Sigmoid colon (tissue), 7 donors: ENCODE data around the gene CHCHD6. TPM values are rescaled to one million over a fixed set of nuclear protein-coding genes. Genes with fewer than 3 reads are reported as not detected.
A peak's percentile ranks its signal among the peaks of the same experiment; 100 is the strongest.

Experiments used
- DNase-seq: peaks from one replicate; pipeline ENCODE4 v3.0.0-alpha.2; 2019
- H3K27ac ChIP-seq, 4 donors: fragments of 200-600 bp; sonication (generic); one replicate each; pipeline ENCODE4 v1.5.1; 2016 to 2019; ENCODE audit warnings: mild to moderate bottlenecking in 1 of 4
- H3K27me3 ChIP-seq, 3 donors: fragments of 200-600 bp; sonication (generic); one replicate each; pipeline ENCODE4 v1.5.1; 2019; ENCODE audit warnings: mild to moderate bottlenecking in 1 of 3
- H3K36me3 ChIP-seq, 4 donors: fragments of 200-600 bp; sonication (generic); one replicate each; pipeline ENCODE4 v1.5.1; 2016 to 2019
- H3K4me1 ChIP-seq, 4 donors: fragments of 200-600 bp; sonication (generic); one replicate each; pipeline ENCODE4 v1.5.1; 2017 to 2019
- H3K4me3 ChIP-seq, 4 donors: fragments of 200-600 bp; sonication (generic); one replicate each; pipeline ENCODE4 v1.5.1; 2017 to 2019; ENCODE audit warnings: mild to moderate bottlenecking in 2 of 4, moderate library complexity in 1 of 4
- H3K9me3 ChIP-seq, 4 donors: fragments of 200-600 bp in 3 of 4; sonication (generic) in 3 of 4; one replicate each; pipeline versions ENCODE4 v1.5.1 to v1.6.1; 2013 to 2019
- CTCF ChIP-seq, 4 experiments: fragments of 450-650 bp in 3 of 4; fragments of 200-600 bp in 1 of 4; IDR thresholded peaks; one replicate each; pipeline ENCODE4 v1.5.1; 2016 to 2019; ENCODE audit warnings: antibody characterized with exemption in 4 of 4, mild to moderate bottlenecking in 3 of 4, moderate library complexity in 2 of 4
- EP300 ChIP-seq, 4 donors: sonication (generic); formaldehyde crosslinking; IDR thresholded peaks; one replicate each; pipeline ENCODE4 v1.6.1; 2017; ENCODE audit warnings: antibody characterized with exemption in 4 of 4
- POLR2A ChIP-seq, 2 donors: fragments of 450-650 bp; IDR thresholded peaks; one replicate each; pipeline ENCODE4 v1.6.1; 2016; ENCODE audit warnings: antibody characterized with exemption in 2 of 2, mild to moderate bottlenecking in 2 of 2, moderate library complexity in 2 of 2
- POLR2AphosphoS5 ChIP-seq, 4 donors: sonication (generic); formaldehyde crosslinking; IDR thresholded peaks; one replicate each; pipeline ENCODE4 v1.6.1; 2017; ENCODE audit warnings: antibody characterized with exemption in 4 of 4
- WGBS, 2 donors: extraction: QIAGEN DNeasy Blood & Tissue Kit; methylation state at CpG; one replicate each; pipeline ENCODE4 v1.1.7; 2013; 5-methylcytosine and 5-hydroxymethylcytosine counted together
- intact Hi-C: fragments of 100-400 bp; cut with DNase I; formaldehyde crosslinking; loops from one replicate; pipeline ENCODE4 v1.15.1; 2023
- polyA plus RNA-seq, 3 donors: library from polyadenylated mRNA; stranded (reverse); fragments of 200-250 nt; gene quantifications; one replicate each; pipeline ENCODE4 v1.2.3, GENCODE V29; 2013
- total RNA-seq, 4 donors: library from RNA; depleted of rRNA; stranded (reverse); fragments of >200 nt; gene quantifications; one replicate each; pipeline ENCODE4 v1.1.0, GENCODE V29; 2016
- donor health status: healthy with polysubstance abuse.
- donor health status: Bipolar disorder and iron deficiency.
- donor health status: healthy.

The CHCHD6 gene
- total and polyA plus RNA-seq, 7 donors, result 8.0 to 20.9 (median 14.4) TPM

- Histone ChIP-seq H3K27ac (no peak overlapping the region), H3K27me3 (no peaks in the 10 kb centered on the region), H3K9me3 (no peaks in the 10 kb centered on the region), H3K4me1 (peaks cover 0 to 14% (median 7%) of the 10 kb centered on the region in 4 donors), H3K36me3 (no peaks in the 10 kb centered on the region), H3K4me3 (no peak overlapping the region)
- TF ChIP-seq POLR2A (IDR thresholded peaks at IDR 0.05) (no peak), CTCF (IDR thresholded peaks at IDR 0.05) (no peak), POLR2AphosphoS5 (IDR thresholded peaks at IDR 0.05) (no peak), EP300 (IDR thresholded peaks at IDR 0.05) (no peak)
- 73 to 84% methylated on average over 4 of the region's 4 CpGs for WGBS, 2 donors
- intact Hi-C loops, result no loop called here
- no peak for DNase-seq
Observed at GRCh38 chr3:126939338-126939718, 235.3 kb downstream of the CHCHD6 start.

DNA sequence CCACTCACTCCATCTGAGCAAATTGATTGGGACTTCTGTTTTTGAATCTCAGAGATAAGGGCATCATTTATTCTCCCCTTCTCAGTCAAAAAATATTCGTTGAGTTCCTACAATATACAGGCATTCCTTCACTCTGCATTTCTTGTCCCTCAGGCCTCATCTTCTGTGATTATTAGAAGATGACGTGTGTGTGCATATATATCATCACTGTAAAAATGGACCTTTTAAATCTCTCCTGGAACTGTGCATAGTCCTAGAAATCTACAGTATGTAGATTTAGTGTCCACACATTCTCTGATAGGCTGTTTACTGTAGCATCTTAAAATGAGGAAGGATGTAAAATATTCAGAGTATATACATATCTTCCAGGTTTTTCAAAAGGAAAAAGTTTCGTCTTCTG lies 235.7 kb downstream of the CHCHD6 start:
- WGBS, 2 donors, result 89 to 90% methylated on average over 3 of the region's 3 CpGs
- Histone ChIP-seq H3K9me3 (no peaks in the 10 kb centered on the region), H3K4me3 (no peak overlapping the region), H3K36me3 (no peaks in the 10 kb centered on the region), H3K27ac (no peak overlapping the region), H3K4me1 (peaks cover 0 to 14% (median 7%) of the 10 kb centered on the region in 4 donors), H3K27me3 (no peaks in the 10 kb centered on the region)
- intact Hi-C loops, result no loop called here
- no peak for DNase-seq
- no peak for TF ChIP-seq POLR2AphosphoS5 (IDR thresholded peaks at IDR 0.05)
- no peak for TF ChIP-seq CTCF (IDR thresholded peaks at IDR 0.05)
- no peak for TF ChIP-seq EP300 (IDR thresholded peaks at IDR 0.05)
- TF ChIP-seq POLR2A (IDR thresholded peaks at IDR 0.05), result no peak

DNA sequence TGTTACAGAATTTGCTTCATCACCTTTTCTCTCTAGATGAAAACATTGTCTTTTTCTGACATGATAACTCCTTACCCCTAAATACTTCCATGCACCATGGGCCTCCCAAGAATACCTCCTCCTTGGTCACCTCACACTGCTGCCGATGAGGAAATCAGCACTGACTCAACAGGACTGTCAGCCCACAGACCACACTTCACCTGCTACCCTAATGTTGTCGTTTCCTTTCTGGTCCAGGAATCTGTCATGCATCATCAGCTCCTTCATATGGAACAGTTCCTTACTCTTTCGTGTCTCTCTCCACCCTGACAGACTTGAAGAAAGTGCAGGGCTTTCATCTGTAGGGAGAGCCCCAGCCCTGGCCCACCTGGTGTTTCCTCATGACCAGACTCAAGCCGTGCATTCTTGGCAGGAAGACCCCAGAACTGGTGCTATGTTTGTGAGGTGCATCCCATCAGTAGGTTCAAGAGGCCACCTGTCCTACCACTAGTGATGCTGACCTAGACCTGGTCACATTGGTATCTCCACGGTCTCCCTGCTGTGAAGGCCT lies 237.8 kb downstream of the CHCHD6 start:
- H3K27me3 ChIP-seq, result no peaks in the 10 kb centered on the region
- TF ChIP-seq EP300 (IDR thresholded peaks at IDR 0.05), result no peak
- TF ChIP-seq POLR2AphosphoS5 (IDR thresholded peaks at IDR 0.05), result no peak
- H3K4me1 ChIP-seq, result peaks cover 0 to 13% (median 6%) of the 10 kb centered on the region in 4 donors
- intact Hi-C loops, result no loop called here
- peak; percentile 36 for DNase-seq
- no peaks in the 10 kb centered on the region for H3K9me3 ChIP-seq
- no peak overlapping the region for H3K27ac ChIP-seq
- no peaks in the 10 kb centered on the region for H3K36me3 ChIP-seq
- H3K4me3 ChIP-seq, result no peak overlapping the region
- WGBS, 2 donors, result 82 to 89% methylated on average over 5 of the region's 5 CpGs

GRCh38 chr3:126944089-126944965 lies 240.3 kb downstream of the CHCHD6 start:
- Histone ChIP-seq H3K9me3 (no peaks in the 10 kb centered on the region), H3K27me3 (no peaks in the 10 kb centered on the region), H3K4me3 (no peak overlapping the region), H3K27ac (no peak overlapping the region), H3K4me1 (no peaks in the 10 kb centered on the region), H3K36me3 (peaks cover 0 to 3% (median 0%) of the 10 kb centered on the region in 4 donors)
- intact Hi-C loops, result no loop called here
- TF ChIP-seq POLR2A (IDR thresholded peaks at IDR 0.05) (no peak), EP300 (IDR thresholded peaks at IDR 0.05) (no peak), POLR2AphosphoS5 (IDR thresholded peaks at IDR 0.05) (no peak), CTCF (IDR thresholded peaks at IDR 0.05) (no peak)
- peak; percentile 59 for DNase-seq
- 86 to 92% methylated on average over 12 of the region's 12 CpGs for WGBS, 2 donors

DNA sequence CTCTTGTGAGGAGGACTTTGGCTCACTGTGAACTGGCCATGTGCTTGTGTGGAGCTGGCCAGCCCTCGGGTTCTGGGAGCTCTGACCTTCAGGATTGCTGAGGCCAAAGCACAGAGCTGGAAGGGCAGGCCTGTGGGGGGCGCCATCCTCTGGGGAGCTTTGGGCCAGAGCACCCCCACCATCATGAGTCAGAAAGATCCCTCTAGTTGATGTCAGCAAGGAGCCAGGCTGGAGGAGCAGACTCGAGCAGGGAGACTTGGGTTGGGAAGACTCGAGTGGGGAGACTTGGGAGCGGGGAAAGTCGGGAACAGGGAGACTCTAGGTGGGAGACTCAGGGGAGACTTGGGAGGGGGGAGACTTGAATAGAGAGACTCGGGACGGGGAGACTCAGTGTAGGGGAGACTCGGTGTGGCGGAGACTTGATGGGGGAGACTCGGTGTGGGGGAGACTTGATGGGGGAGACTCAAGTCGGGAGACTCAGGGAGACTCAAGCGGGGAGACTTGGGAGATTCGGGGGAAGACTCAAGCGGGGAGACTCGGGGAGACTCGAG lies 241.2 kb downstream of the CHCHD6 start:
- intact Hi-C loops, result no loop called here
- no peak for TF ChIP-seq CTCF (IDR thresholded peaks at IDR 0.05)
- no peak for TF ChIP-seq POLR2A (IDR thresholded peaks at IDR 0.05)
- no peak for TF ChIP-seq EP300 (IDR thresholded peaks at IDR 0.05)
- no peak for TF ChIP-seq POLR2AphosphoS5 (IDR thresholded peaks at IDR 0.05)
- Histone ChIP-seq H3K36me3 (peaks cover 0 to 3% (median 0%) of the 10 kb centered on the region in 4 donors), H3K27me3 (no peaks in the 10 kb centered on the region), H3K4me3 (no peak overlapping the region), H3K4me1 (no peaks in the 10 kb centered on the region), H3K9me3 (no peaks in the 10 kb centered on the region), H3K27ac (no peak overlapping the region)
- 92 to 93% methylated on average over 17 of the region's 17 CpGs for WGBS, 2 donors
- DNase-seq, result peak; percentile 50
